GM21786 (cell line): ENCODE data around the gene NDUFA8.

Experiments used
- ATAC-seq: cut with Tn5 transposase; IDR thresholded peaks from one replicate; pipeline ENCODE4 v1.9.1; 2021; ENCODE audit not compliant: unreplicated experiment

NDUFA8 gene

DNA sequence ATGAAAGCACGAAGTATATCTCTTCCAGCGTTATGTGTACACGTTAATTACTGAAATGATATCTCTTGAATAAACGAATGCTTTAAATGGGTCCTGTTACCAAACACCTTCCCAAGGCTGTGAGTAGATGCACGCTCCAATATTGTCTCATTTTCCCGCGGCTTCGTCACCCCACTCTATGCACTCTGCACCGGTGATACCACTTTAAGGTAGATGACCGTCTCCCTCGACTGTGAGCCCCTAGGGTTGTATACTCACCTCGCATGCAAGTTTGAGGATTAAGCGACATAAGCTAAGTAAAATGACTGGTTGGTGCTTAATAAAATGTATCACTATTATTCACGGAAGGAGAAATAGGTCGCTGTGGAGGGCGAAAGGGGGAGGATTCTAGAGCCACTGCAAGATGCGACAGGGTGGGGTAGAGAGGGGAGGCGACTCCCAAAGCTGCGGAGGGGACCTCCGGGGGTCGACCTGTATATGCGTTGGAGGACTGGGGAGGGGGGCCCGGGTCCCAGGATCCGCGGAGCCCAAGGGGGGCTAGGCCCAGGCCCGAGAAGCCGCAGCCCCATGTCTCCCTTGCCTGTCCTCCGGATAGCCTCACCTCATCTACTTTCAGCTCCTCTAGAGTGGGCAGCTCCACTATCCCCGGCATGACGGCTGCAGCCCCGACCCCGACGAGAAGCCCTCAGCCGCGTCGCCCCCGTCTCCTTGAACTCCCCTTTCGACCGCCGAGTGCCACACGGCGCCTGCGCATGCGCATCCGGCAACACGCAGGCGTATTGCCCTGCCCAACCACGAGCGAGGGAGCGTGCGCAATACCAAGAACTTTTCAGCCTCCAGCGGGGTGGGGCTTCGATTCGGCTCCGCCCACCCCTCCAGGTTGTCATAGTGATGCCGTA lies at the start of gene NDUFA8, which contains the start of gene MORN5:
NDUFA8 (minus strand) TSS at position 754 of the 899 bp plus-strand sequence; CDS start at position 652, 102 bp downstream.
MORN5 (plus strand) TSS at position 883 of the 899 bp plus-strand sequence. CDS start 65 bp downstream, outside the sequence.
- peak; percentile 91 for ATAC-seq

DNA sequence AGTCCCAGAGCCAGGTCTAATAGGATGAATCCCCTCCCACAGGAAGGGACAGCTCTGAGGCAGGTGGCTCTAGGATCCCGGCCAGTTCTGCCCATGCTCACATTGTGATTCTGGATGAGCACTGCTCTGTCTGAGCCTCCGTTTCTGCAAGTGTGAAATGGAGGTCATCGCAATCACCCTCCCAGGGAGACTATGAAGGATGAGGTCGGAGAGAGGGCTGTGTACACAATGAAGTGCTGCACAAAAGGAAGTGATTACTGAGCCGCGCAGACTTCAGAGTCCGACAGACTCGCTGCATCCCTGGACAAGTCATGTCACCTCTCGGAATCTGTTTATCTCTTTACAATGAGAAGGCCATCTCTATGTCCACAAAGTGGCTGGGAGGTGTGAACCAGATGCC lies 47.5 kb upstream of the NDUFA8 start:
- ATAC-seq, result no peak

DNA sequence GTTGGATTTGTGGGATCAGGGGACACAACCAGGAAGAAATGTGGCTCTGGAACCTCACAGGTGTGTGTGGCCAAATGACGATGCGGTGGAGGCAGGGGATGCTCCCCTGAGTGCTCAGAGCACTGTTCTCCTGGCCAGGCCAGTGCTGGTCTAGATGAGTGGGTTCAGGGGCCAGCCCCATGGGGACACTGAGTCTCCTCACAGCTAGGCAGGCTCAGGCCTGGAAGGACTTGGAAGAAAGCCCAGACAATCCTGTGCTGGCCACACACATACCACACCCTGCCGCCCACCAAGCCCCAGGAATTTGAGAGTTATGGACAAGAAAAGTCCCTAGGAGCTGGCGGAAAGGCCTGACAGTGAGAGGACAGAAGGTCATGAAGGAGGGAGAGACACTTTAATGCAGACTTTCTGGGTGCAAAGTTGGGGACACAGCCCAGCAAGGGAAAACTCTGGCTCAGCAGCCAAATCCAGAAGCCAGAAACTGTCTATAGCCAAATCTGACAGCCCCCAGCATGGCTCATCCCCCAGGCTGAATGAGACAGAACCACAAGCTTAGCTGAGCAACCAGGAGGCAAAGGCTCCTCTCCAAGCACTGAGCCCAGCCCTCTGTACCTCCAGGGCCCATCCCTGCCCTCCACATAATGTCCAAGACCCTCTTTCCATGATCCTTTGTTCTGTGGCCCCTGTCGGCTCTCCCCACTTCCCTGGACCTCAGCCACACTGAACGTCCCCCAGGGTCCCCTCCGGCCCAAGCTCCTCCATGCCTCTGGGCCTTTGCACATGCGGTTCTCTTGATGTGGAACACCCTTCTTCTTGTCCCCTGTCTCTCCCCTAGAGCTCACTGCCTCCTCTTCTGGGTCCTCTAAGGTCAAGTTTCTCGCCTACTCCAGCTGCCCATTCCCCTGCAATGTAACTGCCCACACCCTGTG lies 46.8 kb upstream of the NDUFA8 start:
- ATAC-seq, result no peak

DNA sequence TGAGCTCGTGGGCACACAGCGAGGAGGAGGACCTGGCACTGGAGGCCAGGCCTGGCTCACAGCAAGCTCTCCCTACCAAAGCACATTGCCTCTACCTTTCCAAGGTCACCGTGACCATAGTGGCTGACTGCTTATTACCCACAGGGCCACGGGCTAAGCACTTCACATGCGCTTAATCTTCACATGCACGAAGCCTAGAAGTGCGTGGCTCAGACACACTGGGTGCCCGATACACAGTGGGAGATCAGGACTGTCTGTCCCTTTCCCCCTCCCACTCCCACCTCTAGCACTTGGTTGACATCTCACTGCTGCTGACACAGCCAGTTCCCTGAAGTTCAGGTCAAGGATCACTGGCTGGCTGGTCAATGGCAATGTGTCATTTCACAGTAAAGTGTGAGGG lies 45.6 kb upstream of the NDUFA8 start:
- ATAC-seq, result no peak

DNA sequence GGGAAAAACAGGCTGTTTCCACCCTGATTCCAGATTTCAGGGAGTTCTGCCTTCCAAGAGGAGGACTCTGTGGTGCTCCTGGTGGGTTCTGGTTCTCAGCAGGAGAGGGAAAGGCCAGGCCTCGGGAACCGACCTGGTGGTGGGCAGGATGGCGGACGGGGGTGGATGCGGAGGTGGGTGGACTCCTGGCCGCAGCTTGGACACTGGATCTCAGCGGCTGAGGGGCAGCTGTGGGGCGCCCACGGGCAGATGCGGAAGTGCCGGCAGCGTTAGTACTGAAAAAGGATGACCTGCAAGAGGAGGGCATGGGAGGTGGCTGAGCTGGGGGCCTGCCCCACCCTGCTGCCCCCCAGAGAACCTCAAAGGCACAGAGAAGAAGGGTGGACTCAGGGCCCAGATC lies 44.9 kb upstream of the NDUFA8 start:
- no peak for ATAC-seq

DNA sequence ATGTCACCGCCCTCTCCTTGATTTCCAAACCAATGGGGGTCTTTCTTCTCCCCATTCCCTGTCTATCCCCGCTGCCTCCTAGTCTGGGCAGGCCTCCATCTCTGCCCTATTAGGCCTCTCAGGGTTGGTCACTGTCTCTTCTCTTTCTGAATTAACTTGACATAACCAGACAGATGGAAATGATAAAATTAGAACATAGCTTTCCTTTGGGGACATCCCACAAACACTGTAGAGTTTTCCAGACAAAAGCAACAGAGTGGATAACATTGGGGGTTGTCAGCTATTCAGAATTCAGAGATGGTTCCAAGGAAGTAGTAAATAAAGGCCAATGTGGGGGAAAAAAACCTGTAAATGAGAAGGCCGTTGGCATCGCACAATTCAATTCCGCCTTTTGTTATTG lies 44.5 kb upstream of the NDUFA8 start:
- no peak for ATAC-seq

DNA sequence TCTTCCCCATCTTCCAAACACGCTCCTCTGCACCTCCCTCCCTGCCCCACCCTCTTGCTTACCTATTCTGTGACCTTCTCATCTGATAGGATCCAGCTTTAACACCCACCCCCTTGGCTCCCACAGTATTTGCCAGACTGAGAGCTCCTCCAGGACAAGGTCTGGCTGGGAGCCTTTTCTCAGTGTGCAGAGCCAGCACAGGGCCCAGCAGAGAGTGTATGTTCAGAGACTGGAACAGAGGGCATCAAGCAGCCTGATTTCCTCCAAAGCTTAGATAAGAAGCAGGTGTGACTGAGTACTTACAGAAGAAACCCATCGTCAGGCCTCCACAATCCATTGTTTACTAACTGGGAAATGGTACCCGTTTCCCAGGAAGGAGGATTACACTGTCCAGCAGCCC lies 42.5 kb upstream of the NDUFA8 start:
- no peak for ATAC-seq

DNA sequence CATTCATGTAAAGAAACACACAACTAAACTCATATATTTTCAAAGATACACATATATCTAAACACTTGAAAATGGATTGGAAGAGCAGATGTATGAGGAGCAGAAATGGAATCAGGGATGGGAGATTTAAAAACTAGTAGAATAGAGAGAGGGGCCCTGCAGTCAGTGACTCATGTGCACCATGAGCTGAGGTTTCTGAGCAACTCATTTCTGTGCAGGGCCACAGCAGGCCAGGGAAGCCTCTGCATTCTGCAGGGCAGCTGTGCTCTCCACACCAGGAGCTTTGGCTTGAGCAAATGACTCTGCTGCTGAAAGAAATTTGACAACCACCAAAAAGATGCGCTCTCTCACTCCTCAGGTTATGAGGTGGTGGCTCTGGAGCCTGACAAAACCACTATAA lies 42.1 kb upstream of the NDUFA8 start:
- ATAC-seq, result no peak

DNA sequence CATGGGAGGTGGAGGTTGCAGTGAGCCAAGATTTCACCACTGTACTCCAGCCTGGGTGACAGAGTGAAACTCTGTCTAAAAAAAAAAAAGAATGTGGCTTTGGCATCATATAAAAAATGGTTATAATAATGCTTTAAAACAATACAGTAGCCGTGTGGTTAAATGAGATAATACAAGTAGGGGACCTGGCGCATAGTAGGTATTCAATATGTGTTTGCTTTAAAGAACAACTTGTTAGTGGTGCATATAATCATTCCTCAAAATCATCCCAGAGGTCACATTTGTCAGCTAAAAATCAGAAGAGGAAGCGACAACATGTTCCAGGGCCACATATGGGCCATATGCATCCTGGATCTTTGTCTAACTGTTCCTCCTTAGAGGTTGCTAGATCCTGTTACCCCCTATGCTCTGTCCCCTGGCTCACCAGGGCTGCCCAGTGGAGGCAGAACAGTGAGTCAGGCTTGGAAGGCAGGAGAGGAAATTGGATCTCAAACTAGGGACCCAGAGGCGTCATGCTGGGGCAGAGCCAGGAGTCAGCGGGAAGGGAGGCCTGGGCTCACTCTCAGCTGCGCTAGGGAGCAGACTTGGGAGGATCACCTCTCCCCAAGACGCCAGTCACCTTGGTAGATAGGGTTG lies 41.5 kb upstream of the NDUFA8 start:
- ATAC-seq, result no peak

DNA sequence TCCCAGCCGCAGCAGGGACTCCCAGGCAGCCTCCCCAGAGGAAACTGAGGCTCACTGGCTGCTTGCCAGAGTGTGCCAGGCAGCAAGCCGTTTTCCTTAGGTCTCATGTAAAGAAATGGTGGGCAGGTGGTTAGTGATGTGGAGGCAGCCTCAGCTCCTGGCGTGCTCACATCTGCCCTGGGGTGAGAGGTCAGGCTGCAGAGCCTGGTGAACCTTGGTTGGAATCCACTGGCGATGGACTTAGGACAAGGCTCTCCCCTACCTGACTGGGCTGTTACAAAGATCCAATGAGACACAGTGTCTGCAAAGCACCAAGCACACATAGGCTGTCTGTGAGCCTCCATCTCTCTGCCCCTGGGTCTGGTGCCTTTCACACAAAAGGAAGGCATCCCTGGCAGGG lies 38.3 kb upstream of the NDUFA8 start:
- ATAC-seq, result no peak

DNA sequence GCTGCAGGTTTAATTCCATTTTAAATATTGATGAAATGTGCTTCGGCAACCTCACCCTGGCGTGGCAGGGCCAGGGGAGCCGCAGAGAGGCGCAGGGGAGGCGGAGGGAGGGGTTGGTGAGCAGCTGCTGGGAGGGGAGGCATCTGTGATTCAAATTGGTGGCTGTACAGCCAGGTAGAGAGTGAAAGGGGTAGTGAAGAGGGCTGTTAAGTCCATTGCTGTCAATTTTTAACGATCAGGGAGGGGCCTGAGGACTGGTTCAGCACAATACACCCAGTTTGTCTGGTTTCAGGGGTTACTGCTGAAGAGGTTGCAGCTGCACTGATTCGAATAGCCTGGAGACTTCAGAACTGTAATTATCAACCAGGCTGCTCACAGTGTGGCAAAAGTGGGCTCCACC lies 37.8 kb upstream of the NDUFA8 start:
- ATAC-seq, result peak; percentile 58

DNA sequence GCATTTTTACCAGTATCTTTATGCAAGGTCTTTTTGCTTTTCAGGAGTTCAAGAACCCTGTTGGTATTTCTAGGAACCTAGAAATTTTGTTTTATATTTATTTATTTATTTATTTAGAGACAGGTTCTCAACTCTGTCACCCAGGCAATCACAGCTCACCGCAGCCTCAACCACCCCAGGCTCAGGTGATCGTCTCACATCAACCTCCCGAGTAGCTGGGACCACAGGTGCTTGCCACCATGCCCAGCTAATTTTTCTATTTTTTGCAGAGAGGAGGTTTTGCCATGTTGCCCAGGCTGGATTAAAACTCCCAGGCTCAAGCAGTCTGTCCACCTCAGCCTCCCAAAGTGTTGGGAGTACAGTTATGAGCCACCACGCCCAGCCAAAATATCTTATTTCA lies 36.3 kb upstream of the NDUFA8 start:
- no peak for ATAC-seq

DNA sequence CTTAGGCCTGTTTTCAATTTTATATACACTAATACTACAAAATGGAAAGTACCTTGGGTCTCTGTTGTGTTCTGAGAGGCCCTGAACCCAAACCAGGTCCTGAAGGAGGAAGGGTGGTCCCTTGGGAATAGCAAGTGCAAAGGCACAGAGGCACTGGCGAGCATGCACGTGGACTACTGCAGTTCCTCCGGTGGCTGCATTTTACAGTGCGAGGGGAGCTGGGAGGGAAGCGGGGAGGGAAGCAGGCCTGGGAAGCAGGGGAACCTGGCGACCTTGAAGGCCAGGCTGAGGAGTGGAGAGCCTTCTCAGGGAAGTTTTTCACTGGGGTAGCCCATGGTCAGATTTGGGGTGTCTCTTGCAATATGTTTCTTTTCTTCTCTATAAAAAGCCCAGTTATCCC lies 34.1 kb upstream of the NDUFA8 start:
- ATAC-seq, result no peak

DNA sequence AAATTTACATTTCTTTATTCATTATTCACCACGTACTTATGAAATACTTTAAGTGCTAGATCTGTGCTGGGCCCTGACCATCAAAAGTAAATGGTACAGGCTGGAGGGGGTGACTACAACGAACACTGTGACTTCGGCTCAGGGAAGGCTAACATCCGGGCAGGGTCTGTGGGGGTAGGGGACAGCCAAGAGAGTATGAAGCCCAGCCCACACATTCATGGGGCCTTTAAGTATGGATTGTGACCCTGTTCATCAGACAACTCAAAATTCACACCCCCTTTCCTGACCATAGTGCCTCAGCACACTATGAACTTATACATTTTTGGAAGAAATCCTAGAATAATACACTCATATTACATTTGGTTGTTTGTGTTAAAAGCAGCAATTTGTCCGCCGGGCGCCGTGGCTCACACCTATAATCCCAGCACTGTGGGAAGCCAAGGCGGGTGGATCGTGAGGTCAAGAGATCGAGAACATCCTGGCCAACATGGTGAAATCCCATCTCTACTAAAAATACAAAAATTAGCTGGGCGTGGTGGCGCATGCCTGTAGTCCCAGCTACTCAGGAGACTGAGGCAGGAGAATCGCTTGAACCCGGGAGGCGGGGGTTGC lies 33.4 kb upstream of the NDUFA8 start:
- ATAC-seq, result no peak

DNA sequence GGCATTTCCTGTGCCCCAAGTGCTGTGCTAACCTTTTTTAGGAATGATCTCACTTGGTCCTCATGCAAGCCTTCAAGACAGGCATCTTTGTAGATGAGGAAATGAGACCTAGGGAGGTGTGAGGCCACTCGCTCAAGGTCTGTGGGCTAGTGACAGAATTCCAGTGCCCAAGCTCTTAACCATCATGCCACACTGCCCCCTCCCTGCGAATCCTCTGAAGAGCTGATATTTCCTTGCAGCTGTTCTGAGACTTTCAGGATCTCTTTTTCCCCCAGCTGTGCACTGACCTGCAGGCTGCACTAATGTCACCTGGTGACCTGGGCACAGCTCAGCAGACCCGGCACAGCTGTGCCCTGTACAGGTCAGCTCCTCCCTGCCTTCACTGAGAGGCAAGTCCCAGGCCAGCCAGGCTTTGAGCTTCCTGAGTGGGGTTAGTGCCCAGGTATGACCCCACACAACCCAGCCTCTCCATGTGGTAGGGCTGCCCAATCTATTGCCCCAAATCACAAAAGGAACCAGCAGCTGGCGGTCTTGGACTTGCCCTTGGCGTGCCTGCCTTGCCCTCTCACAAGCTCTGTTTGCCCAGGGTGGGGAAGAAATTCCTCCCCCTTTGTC lies 32.8 kb upstream of the NDUFA8 start:
- ATAC-seq, result no peak

DNA sequence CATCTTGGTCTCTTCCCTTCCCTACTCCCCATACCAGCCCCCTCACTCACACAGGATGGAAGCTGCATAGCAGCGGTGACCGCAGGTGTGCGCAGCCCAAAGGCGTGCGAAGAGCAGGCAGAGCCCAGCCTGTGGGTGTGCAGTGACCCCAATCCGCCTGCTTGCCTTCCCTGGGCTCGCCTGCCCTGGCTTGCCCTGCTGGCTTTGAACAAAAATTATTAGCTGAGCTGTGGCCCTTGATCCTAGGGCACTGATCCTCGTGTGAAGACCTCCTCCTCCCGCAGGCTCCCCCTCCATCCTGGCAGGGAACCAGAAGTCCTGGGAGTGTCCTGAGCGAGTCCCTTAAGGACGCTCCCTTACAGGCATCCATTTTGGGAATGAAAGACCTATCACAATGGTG lies 32.0 kb upstream of the NDUFA8 start:
- no peak for ATAC-seq

DNA sequence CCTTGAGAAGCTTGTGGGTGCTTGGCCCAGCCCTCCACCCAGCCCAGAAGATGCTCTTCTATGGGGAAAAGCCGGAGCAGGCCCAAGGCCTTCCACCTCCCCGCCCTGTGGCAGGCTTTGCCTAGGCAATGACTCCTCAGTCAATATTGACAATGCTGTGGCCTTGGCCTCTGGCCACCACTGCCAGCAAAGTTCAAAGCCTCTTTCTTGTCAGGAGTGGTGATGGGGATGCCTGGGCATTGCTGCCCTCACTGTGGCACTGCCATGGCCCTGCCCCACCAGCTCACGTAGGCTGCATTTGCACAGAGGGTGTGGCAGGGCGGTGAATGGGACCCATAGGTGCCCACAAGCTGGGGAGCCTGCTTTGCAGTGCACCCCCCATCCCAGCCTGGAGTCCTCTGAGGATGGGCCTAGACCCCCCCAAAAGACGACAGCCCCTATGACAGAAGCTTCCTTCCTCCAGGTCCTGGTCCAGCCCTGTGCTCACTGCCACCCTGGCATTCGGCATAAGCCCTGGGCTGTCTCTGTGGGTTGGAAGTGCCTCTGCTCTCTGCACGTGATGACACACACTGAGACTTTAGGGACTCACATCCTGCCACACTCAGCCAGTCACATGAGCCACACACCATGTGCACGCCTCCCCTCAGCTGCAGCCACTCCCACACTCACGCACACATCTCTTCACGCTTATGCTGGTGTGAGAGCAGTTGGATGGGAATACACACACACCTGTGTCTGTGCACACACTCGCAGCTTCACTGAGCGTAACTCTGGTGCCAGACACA lies 31.2 kb upstream of the NDUFA8 start:
- ATAC-seq, result no peak

DNA sequence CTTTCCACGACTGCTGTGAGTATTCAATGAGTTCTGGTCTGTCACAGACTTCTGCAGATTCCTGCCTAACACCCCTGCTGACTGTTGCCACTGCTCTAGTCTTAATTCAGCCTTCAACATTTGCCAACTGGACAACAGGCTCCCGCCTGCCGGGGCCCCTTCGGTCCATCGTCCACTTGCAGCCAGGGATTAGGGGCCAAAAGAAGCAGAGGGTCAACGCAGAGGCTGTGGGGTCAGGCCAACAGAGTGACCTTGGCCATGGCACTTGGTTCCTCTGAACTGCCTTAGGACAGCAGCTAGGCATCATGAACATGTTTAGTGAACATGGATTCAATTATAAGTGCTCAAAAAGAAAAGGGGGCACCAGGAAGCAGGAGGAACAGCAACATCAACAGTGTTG lies 28.8 kb upstream of the NDUFA8 start:
- no peak for ATAC-seq

DNA sequence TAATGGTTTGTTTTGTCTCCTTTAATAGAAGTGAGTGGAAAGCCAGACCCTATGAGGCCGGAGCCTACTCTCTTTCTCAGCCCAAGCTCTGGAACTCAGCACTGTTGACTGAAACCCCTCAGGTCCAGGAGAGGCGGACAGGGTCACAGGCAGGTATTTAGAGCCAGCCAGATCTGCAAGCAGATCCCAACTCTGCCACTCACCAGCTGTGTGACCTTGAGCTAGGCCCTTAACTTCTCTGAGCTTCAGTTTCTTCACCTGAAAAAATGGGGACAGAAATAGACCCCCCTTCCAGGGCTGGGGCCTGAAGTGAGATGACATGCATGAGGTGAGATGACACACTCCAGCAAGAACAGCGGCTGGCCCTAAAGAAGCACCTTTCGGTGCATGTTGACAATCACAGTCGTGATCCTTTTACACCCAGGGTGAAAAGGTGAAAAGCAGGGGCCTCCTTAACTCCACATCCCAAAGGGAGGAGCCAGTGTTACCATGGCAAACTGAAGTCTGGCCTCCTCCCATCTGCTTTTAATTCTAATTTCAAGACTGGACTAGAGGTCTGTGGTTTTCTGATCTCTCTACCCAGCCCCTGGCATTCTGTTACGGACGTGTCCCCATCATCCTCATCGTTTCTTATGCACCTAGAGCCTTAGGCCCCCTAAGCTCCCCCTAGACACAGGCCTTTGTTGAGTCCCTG lies 27.3 kb upstream of the NDUFA8 start:
- ATAC-seq, result no peak
